ENCODE data around the gene TNFAIP6.

TNFAIP6 gene

GRCh38 chr2:151359768-151360461 lies 2.5 kb downstream of the TNFAIP6 start:
- DNase-seq (ENCODE audit: low read depth), result no peak

- DNase-seq (ENCODE audit: low read depth), result no peak
These were observed 4.4 kb downstream of the TNFAIP6 start for GRCh38 chr2:151361674-151362370.

- DNase-seq (ENCODE audit: low read depth), result no peak
These were observed 6.3 kb downstream of the TNFAIP6 start for GRCh38 chr2:151363709-151364108.

- no peak for DNase-seq (ENCODE audit: low read depth)
These were observed 10.2 kb downstream of the TNFAIP6 start for GRCh38 chr2:151367571-151367970.

GRCh38 chr2:151374436-151374835 lies 17.0 kb downstream of the TNFAIP6 start:
- no peak for DNase-seq (ENCODE audit: low read depth)

GRCh38 chr2:151379169-151379568 lies 21.8 kb downstream of the TNFAIP6 start:
- no peak for DNase-seq (ENCODE audit: low read depth)

- DNase-seq (ENCODE audit: low read depth), result no peak
These were observed 23.3 kb downstream of the TNFAIP6 start for GRCh38 chr2:151380580-151381235.

- no peak for DNase-seq (ENCODE audit: low read depth)
These were observed 23.9 kb downstream of the TNFAIP6 start for GRCh38 chr2:151381266-151381665.

- no peak for DNase-seq (ENCODE audit: low read depth)
These were observed 30.6 kb downstream of the TNFAIP6 start for GRCh38 chr2:151388011-151388410.

GRCh38 chr2:151391436-151391835 lies 34.0 kb downstream of the TNFAIP6 start:
- no peak for DNase-seq (ENCODE audit: low read depth)

GRCh38 chr2:151394509-151394908 lies 37.1 kb downstream of the TNFAIP6 start:
- no peak for DNase-seq (ENCODE audit: low read depth)

GRCh38 chr2:151395509-151396374 lies 38.4 kb downstream of the TNFAIP6 start:
- no peak for DNase-seq (ENCODE audit: low read depth)

GRCh38 chr2:151399981-151400380 lies 42.6 kb downstream of the TNFAIP6 start:
- DNase-seq (ENCODE audit: low read depth), result no peak

- no peak for DNase-seq (ENCODE audit: low read depth)
These were observed 43.8 kb downstream of the TNFAIP6 start for GRCh38 chr2:151401149-151401548.

- no peak for DNase-seq (ENCODE audit: low read depth)
These were observed 46.5 kb downstream of the TNFAIP6 start for GRCh38 chr2:151403914-151404313.

GRCh38 chr2:151405376-151405775 lies 48.0 kb downstream of the TNFAIP6 start:
- DNase-seq (ENCODE audit: low read depth), result no peak

- DNase-seq (ENCODE audit: low read depth), result no peak
These were observed 49.9 kb downstream of the TNFAIP6 start for GRCh38 chr2:151407281-151407680.

GRCh38 chr2:151408788-151409600 lies 51.6 kb downstream of the TNFAIP6 start:
- DNase-seq (ENCODE audit: low read depth), result no peak

GRCh38 chr2:151409601-151410484 lies 52.5 kb downstream of the TNFAIP6 start, which contains the start of gene RIF1:
TSS of gene RIF1 (plus strand) at chr2:151409902. CDS start at chr2:151410424, 522 bp downstream.
- peak; percentile 62 for DNase-seq (ENCODE audit: low read depth)

GRCh38 chr2:151410485-151410834 lies 53.1 kb downstream of the TNFAIP6 start:
- DNase-seq (ENCODE audit: low read depth), result peak; percentile 4
